ENCODE data around the gene SERPINA10.

- TF ChIP-seq CTCF (conservative IDR thresholded peaks at IDR 0.05) (no peak), ZFX (IDR thresholded peaks at IDR 0.05) (no peak)
These were observed 11.2 kb upstream of the SERPINA10 start for GRCh38 chr14:94304243-94304642.

Measured in C4-2B (cell line).